GM11168 (cell line): ENCODE measurements around the gene GIMD1.
"Not testable (repeated sequence)": the region's sequence is repeated elsewhere in the genome, so short reads cannot be mapped to it uniquely, and the experiment has no call there.

Source experiments
- in situ Hi-C: fragments of 300-500 bp; cut with MboI; formaldehyde crosslinking; loops from one replicate; pipeline ENCODE4 v1.12.0; 2022; ENCODE audit warnings: low sequenced_read_pairs; ENCODE audit not compliant: unreplicated experiment

GIMD1 gene

DNA sequence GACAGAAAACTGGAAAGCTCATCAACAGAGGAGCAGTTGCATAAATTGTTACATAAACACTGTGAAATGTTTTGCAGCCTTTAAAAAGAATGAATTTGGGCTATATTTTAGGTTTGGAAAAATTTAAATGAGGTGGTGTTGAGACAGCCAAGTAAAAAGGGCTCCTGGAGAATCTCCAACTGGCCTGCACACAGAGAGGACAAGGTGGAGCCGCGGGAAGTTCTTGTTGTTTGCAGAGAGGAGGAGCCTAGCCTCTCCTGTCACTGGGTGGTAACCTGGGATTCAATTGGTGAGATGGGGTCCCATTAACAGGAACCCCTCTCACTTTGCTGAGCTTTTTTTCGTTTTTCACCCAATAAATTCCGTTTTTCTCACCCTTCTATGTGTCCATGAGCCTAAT is 13.4 kb downstream of the GIMD1 start:
- in situ Hi-C loops, result no loop called here

DNA sequence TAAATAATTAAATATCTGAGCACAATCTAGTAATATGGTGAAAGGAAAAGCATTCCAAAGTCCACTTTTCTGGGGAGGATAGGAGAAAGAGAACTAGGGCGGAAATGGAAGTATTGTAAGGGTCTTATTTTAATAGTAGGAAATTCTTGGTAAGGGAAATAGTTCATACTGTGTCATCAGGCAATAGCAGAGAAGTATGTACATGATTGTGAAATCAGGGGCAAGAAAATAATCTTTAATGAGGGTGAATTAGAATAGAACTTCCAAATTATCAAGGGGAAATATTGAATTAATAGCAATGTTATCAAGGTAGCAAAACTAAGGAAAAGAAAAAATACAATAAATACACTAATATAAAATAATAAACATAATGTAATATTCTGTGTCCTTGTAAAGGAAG is 14.8 kb downstream of the GIMD1 start:
- in situ Hi-C loops, result no loop called here

DNA sequence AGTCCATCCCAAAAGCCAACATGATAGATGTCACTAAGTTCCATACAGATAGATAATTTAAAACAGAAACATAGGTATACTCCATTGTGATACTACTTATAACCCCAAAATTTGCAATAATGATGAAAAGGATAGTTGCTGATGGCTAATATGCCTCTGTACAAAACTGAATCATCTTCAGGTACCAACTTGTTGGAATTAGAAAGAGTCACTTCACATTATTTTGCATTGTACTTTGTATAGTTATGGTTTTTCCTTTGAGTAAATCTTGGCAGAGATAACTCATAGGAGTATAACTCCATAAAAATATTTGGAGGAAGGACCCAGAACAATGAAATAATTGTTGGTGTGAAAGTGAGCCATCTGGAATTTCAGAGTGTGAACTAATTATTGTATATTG is 17.6 kb downstream of the GIMD1 start:
- in situ Hi-C loops, result no loop called here

DNA sequence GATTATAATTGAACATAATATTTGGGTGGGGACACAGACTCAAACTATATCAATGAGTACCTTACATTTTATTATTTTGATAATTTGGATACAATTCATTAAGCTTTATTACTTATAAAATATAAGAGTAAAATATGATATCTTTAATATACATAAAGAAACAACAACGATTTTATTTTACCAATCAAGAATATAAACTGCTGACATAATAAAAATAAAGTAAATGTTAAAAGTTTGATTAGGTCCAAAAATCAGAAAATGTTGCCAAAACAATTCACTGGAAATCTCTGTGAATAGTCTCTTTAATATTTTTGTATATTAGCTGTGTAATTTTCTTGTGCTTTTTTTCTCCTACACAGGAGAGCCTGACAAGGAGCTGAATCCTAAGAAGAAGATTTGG is 21.4 kb downstream of the GIMD1 start:
- in situ Hi-C loops, result no loop called here

DNA sequence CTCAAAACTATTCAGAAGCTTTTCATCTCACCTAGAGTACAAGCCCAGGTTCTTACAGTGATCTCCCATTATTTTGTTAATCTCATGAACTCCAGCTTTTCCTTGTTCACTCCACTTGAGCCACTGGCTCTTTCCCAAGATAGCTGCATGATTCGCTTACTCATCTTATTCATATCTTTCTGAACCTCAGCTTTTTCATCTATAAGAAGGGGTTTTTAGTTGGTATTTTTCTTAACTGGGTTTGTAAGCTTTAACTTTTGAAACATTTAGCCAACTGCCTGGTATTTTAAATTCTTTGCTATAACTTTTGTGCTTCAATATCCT is 24.0 kb downstream of the GIMD1 start:
- in situ Hi-C loops, result no loop called here

DNA sequence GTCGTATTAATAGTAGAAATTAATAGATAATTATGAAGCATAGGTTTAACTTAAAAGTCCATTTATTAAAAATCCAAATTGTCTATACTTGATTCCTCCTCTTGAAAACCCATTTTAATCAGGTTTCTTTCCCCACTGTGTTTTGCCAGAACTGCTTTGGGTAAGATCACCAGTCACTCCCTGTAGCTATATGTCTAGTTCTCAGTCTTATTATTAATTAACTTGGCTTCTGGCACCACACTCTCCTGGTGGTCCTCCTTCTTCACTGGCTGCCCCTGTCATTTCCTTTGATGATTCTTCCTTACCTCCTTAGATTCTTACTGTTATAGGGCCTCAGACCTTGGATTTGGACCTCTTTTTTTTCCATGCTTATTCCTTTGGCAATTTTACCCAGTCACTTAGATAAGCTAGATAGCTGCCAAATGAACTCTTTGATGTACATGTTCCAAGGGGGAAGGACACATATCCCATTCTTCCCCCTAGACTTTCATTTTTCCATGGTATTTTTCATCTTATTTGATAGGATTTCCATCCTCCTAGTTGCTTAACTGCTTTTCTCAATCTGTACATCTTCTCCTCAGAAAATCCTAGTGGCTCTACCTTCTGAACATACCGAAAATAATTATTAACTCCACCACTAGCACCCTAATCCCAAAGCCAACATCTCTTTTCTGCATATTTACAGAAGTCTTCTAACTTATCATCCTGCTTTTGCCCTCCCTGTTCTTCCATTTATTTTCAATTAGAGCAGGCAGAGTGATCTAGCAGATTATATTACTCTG is 24.5 kb downstream of the GIMD1 start:
- in situ Hi-C loops, result no loop called here

DNA sequence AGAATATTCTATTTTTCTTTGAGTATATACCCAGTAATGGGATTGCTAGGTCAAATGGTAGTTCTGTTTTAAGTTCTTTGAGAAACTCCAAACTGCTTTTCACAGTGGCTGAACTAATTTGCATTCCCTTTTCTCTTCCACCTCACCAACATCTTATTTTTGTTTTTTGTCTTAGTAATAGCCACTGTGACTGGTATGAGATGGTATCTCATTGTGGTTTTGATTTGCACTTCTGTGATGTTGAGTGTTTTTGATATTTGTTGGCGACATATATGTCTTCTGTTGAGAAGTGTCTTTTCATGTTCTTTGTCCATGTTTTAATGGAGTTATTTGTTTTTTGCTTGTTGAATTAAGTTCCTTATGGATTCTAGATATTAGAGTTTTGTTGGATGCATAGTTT is 27.8 kb downstream of the GIMD1 start:
- in situ Hi-C loops, result no loop called here

DNA sequence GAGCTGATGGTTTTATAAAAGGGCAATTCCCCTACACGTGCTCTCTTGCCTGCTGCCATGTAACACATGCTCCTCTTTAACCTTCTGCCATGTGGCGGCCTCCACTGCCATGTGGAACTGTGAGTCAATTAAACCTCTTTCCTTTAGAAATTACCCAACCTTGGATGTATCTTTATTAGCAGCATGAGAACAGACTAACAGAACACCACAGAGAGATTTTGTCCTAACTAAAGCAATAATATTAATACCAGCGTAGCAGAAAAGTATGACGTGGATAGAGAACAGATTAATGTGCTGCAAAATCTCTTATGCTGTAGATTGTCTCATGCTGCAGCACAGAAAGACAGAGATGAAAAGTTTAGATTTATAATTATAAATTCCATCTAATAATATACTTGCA is 29.1 kb downstream of the GIMD1 start:
- in situ Hi-C loops, result no loop called here

DNA sequence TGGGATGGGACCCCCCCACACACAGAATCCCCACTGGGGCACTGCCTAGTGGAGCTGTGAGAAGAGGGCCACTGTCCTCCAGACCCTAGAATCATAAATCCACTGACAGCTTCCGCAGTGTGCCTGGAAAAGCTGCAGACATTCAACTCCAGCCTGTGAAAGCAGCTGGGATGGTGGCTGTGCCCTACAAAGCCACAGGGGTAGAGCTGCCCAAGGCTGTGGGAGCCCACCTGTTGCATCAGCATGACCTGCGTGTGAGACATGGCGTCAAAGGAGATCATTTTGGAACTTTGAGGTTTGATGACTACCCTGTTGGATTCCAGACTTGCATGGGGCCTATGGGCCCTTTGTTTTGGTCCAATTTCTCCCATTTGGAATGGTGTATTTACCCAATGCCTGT is 29.9 kb downstream of the GIMD1 start:
- in situ Hi-C loops, result no loop called here

DNA sequence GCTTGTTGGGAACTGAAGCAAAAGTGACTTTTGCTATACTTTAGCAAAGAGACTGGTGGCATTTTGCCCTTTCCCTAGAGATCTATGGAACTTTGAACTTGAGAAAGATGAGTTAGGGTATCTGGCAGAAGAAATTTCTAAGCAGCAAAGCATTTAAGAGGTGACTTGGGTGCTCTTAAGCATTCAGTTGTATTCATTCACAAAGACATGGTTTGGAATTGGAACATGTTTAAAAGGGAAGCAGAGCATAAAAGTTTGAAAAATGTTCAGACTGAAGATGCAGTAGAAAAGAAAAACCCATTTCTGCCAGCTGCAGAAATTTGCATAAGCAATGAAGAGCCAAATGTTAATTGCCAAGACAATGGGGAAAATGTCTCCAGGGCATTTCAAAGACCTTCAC is 30.7 kb downstream of the GIMD1 start:
- in situ Hi-C loops, result no loop called here

DNA sequence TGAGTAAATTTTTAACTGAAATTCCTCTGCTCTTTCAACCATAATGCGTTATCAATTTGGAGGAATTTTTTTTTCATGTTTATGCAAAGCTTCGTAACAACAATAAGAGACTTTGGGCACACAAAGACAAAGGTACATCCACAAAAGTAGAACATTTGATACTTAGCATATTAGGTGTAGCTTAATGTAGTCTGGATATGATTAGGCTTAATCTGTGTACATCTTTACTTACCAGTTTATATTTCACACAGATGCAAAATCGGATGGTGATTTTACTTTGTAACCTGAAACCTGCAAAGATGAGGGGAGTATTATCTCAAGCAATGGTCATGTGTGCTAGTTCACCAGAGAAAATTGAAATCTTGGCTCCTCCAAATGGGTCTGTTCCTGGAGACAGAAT is 32.0 kb downstream of the GIMD1 start:
- in situ Hi-C loops, result no loop called here

DNA sequence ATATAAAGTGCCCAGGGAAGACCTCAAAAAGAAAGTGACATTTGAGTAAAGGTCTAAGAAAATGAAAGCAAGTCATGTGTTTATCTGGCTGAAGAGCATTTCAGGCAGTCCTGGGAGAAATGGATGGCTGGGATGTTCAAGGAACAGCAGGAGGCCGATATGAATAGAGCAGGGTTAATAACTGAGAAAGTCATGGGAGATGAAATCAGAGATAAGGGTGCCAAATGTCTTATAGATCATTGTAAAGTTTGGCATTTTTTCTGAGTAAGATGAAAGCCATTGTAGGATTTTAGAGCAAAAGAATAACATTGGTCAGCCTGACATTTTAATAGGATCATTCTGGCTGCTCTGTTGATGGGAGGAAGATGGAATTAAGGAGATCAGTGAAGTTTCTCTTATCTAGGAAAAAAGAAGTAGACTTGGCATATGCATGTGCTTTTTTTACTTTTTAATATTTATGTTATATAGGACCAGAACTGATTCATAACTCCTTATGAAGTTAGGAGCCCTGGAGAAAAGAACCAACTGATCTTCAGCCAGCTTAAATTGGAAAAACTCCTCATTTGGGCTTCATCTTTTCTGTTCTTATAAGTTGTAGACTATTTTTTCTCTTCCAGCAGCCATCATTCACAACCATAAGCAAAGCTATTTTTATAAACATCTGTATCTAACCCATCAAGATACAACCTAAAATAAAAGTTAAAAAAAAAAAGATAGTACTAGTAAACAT is 33.7 kb downstream of the GIMD1 start:
- in situ Hi-C loops, result no loop called here

DNA sequence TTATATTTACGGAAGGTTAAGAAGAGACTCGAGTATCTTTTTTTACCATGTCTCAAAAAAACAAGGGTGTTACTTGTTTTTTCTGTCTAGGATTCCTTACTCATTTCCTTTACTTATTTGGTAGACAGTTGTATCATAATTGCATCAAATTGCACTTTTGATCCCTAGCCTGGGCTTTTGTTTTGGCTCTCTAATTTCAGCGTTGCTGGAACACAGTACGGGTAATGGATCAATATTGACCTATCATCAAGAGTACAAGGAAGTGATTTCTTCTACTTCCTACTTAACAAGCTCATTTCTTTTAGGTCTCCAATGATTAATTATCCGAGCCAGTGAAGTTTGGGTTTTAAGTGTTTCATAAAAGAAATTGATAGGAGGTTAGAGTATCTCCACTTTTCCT is 35.4 kb downstream of the GIMD1 start:
- in situ Hi-C loops, result no loop called here

DNA sequence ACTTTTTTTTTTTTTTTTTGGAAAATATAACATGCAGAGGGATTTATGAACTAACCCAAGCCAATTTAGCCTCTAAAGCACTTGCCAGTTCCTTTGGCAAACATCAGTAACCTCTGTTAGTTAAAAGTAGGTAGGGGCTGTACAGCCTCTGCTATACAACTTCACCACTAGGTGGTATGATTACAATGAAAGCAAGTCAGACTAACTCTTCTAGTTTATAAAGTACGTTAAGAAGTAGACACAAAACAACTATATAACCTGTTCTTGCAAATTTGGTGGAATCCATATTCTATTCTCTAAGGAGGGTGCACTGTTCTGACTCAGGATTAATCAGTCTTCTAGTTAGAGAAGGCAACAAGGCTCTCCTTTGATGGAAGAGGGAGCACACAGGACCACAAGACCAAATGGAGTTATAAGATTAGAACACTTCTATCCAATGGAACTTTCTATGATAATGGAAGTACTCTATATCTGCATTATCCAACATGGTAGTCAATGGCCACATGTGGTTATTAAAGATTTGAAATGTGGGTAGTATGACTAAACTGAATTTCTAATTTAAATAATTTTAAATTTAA is 39.4 kb downstream of the GIMD1 start:
- in situ Hi-C loops, result no loop called here

DNA sequence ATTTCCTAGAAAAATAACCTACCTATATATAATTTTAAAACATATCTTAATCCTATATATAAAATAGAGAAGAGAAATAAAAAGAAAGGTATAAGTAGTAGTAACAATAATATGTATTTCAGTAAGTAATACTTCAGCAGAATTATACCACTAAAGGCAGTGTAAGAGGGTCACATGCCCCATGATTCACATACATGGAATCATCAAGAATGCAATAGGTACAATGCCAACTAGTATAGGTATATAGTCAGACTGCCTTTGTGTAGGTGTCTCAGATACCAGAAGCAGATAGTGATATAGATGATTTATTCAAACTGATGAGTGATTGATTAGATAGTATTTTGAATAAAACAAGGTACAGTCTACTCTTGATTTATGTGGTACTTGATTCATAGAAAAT is 42.8 kb downstream of the GIMD1 start:
- in situ Hi-C loops, result no loop called here

DNA sequence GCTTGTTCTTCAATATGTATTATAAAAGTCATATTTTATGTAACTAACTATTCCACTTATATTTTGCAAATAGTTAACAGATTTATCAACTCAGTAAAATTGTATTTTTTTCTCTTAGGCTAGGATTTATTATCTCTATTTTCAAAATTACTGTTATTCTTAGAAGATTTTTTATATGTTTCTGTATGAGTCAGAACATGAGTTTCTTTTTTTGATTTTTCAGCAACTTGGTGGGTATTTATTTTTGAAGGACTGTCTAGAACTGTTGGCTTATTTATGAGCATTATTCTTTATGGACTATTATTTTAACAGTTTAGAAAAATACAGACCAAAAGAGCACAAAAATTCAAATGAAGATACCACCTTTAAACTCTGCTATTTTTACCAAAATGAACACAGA is 45.5 kb downstream of the GIMD1 start:
- in situ Hi-C loops, result no loop called here

DNA sequence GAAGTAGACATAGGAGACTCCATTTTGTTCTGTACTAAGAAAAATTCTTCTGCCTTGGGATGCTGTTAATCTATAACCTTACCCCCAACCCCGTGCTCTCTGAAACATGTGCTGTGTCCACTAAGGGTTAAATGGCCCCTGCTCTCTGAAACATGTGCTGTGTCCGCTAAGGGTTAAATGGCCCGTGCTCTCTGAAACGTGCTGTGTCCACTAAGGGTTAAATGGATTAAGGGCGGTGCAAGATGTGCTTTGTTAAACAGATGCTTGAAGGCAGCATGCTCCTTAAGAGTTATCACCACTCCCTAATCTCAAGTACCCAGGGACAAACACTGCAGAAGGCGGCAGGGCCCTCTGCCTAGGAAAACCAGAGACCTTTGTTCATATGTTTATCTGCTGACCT is 46.8 kb downstream of the GIMD1 start:
- in situ Hi-C loops, result not testable (repeated sequence)

DNA sequence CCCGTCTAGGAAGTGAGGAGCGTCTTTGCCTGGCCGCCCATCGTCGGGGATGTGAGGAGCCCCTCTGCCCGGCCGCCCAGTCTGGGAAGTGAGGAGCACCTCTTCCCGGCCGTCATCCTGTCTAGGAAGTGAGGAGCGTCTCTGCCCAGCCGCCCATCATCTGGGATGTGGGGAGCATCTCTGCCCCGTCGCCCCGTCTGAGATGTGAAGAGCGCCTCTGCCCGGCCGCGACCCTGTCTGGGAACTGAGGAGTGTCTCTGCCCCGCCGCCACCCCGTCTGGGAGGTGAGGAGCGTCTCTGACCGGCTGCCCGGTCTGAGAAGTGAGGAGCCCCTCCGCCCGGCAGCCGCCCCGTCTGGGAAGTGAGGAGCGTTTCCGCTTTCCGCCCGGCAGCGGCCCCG is 47.4 kb downstream of the GIMD1 start:
- in situ Hi-C loops, result not testable (repeated sequence)

DNA sequence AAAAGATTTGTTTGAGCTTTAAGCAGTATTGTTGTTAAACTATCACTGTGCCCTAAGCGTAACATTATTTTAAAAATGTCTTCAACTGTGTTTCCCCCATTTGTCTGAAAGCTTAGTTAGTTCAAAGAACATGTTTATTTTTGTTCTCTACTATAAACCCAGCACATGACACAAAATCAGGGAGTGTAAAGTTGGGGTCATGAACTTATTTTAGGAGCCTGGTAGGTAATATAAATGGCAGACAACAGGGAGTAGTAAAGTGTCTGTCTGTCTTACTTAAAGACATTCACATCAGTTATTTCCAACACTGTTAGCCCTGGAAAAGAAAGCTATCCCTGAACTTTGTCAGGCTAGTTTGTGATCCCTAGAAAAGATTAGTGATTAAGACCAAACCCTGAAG is 48.3 kb downstream of the GIMD1 start:
- in situ Hi-C loops, result no loop called here

DNA sequence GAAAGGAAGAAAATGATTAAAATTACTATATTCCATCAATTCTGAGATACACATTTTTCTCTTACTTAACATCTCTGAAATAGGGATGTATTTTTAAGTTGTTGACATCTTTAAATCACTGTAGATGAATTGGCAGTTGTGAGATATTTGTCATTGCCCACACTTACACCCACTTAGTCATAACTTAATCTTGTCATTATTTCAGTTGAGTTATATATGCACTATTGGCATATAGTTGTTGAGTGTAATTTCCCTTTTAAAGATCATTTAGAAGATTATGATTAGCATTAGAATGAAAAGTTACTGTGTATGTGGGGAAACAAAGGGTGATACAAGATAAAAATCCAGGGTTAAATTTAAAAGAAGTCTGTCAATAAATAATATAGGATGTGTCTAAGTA is 50.1 kb downstream of the GIMD1 start:
- in situ Hi-C loops, result no loop called here

DNA sequence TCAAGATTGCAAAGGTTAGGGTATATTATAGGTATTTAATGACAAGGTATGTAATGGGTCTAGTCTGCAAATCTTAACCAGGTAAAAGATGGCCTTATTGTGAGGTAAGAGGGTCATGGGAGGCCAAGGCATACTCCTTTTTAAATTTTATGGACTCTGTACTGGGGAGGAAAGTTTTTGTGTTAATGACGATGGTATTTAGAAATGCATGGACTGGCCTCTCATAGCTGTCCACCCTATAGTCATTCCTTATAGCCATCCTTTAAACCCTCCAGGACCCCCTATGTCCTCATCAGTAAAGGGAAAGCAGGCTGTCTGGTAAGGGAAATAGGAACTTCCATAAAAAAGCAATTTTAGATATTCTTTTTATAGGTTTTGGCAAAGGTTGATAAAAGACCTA is 50.8 kb downstream of the GIMD1 start:
- in situ Hi-C loops, result no loop called here
